K562 (cell line): ENCODE data around the gene FMC1. TPM values are rescaled to one million over a fixed set of nuclear protein-coding genes. Genes with fewer than 3 reads are reported as not detected.
A peak's percentile ranks its signal among the peaks of the same experiment; 100 is the strongest.

Experiments
- AFF1 ChIP-seq, 2 experiments: fragments of 450-650 bp; IDR thresholded peaks; 2 replicates each; pipeline ENCODE4 v1.6.1; 2018; ENCODE audit warnings: mild to moderate bottlenecking in 2 of 2, low read depth in 1 of 2; ENCODE audit not compliant: partially characterized antibody in 2 of 2
- ASH1L ChIP-seq: fragments of 450-650 bp; IDR thresholded peaks from 2 replicates; pipeline ENCODE4 v1.6.1; 2018; ENCODE audit warnings: borderline replicate concordance, mild to moderate bottlenecking, low read depth; ENCODE audit not compliant: partially characterized antibody
- DNMT1 ChIP-seq: fragments of 450-650 bp; IDR thresholded peaks from 2 replicates; pipeline ENCODE4 v1.6.1; 2016; ENCODE audit warnings: antibody characterized with exemption, mild to moderate bottlenecking
- KAT8 ChIP-seq: fragments of 450-650 bp; IDR thresholded peaks from 2 replicates; pipeline ENCODE4 v1.6.1; 2016; ENCODE audit warnings: low read depth, mild to moderate bottlenecking
- L3MBTL2 ChIP-seq: fragments of 450-650 bp; IDR thresholded peaks from 2 replicates; pipeline ENCODE4 v1.6.1; 2016; ENCODE audit warnings: mild to moderate bottlenecking, moderate library complexity
- MECOM ChIP-seq: fragments of 250-450 bp; sonication (Bioruptor Pico); IDR thresholded peaks from 2 replicates; pipeline ENCODE4 v1.8.0; 2022; ENCODE audit warnings: inconsistent platforms
- MTF1 ChIP-seq: fragments of 250-450 bp; sonication (Bioruptor Pico); IDR thresholded peaks from 2 replicates; pipeline ENCODE4 v1.9.0; 2021; ENCODE audit warnings: moderate library complexity, mild to moderate bottlenecking, inconsistent platforms, borderline replicate concordance
- POLR2AphosphoS5 ChIP-seq: IDR thresholded peaks from 2 replicates; pipeline ENCODE4 v1.6.1; 2011; ENCODE audit warnings: mild to moderate bottlenecking, low read depth, low read length, moderate library complexity; ENCODE audit not compliant: control insufficient read depth, insufficient read depth
- RBM22 ChIP-seq: fragments of 200-400 bp; formaldehyde crosslinking; IDR thresholded peaks from 2 replicates; pipeline ENCODE4 v1.6.1; 2018; ENCODE audit warnings: low read length, low read depth; ENCODE audit not compliant: poor library complexity, severe bottlenecking
- SIN3B ChIP-seq: fragments of 450-650 bp; IDR thresholded peaks from 2 replicates; pipeline ENCODE4 v1.6.1; 2017; ENCODE audit warnings: low read depth, mild to moderate bottlenecking, moderate library complexity
- WHSC1 ChIP-seq: IDR thresholded peaks from one replicate; pipeline ENCODE4 v1.6.1; 2012; ENCODE audit warnings: low read length, control low read depth, inconsistent platforms
- ZNF407 ChIP-seq: fragments of 450-650 bp; IDR thresholded peaks from 2 replicates; pipeline ENCODE4 v1.6.1; 2016; ENCODE audit warnings: low read depth
- polyA plus RNA-seq, 8 experiments: library from polyadenylated mRNA; depleted of rRNA in 4 of 8; stranded (reverse) in 5 of 8; unstranded in 3 of 8; fragments of >200 nt; fragmentation: Nextera tagmentation in 2 of 8; fragmentation: Illumina TruSeq in 1 of 8; extraction: Ambion mirVana in 2 of 8; extraction: Trizol in 1 of 8; gene quantifications; 2 replicates each; pipeline versions ENCODE4 v1.2.1 to v1.2.3, GENCODE V29; 2011 to 2014; ENCODE audit warnings: inconsistent platforms in 1 of 8, missing spikeins in 1 of 8
- total RNA-seq, 7 experiments: library from RNA; depleted of rRNA in 6 of 7; stranded (reverse); fragments of >200 nt in 6 of 7; fragmentation: Illumina TruSeq in 2 of 7; extraction: Trizol in 2 of 7; gene quantifications; 2 replicates each; pipeline versions ENCODE4 v1.2.1 to v1.2.3, GENCODE V29; 2011 to 2021; ENCODE audit warnings: low replicate concordance in 1 of 7
- TF ChIP-seq, protein P1 (sequence below): sonication (generic); formaldehyde crosslinking; IDR thresholded peaks from 2 replicates; pipeline ENCODE4 v1.4.0; 2020; ENCODE audit warnings: mild to moderate bottlenecking, missing genetic modification reagents

Gene FMC1
- total and polyA plus RNA-seq, 9 of the 15 experiments (the other 6 are each of a cell fraction or from before 2014, with no cell fraction given): 14.0 to 116 (median 29.0) TPM

- TF ChIP-seq ZNF407 (no peak), WHSC1 (no peak), MTF1 (CRISPR knock-in tag) (no peak), L3MBTL2 (peak; percentile 65), RBM22 (peak; percentile 59), DNMT1 (no peak), AFF1 (IDR thresholded peaks at IDR 0.05; ENCODE audit: low read depth in 1 of 2, partially characterized antibody in 2 of 2) (peak; percentile 17 to 48), SIN3B (no peak), ASH1L (peak; percentile 89), KAT8 (peak; percentile 57), POLR2AphosphoS5 (peak; percentile 81), MECOM (0 out of 2 replicates have a peak, but pooled peaks have one; percentile 1)
- TF ChIP-seq, protein P1, sequence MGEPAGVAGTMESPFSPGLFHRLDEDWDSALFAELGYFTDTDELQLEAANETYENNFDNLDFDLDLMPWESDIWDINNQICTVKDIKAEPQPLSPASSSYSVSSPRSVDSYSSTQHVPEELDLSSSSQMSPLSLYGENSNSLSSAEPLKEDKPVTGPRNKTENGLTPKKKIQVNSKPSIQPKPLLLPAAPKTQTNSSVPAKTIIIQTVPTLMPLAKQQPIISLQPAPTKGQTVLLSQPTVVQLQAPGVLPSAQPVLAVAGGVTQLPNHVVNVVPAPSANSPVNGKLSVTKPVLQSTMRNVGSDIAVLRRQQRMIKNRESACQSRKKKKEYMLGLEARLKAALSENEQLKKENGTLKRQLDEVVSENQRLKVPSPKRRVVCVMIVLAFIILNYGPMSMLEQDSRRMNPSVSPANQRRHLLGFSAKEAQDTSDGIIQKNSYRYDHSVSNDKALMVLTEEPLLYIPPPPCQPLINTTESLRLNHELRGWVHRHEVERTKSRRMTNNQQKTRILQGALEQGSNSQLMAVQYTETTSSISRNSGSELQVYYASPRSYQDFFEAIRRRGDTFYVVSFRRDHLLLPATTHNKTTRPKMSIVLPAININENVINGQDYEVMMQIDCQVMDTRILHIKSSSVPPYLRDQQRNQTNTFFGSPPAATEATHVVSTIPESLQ (CRISPR knock-in tag): no peak
These were observed 19.2 kb downstream of the FMC1 start (continued) for GRCh38 chr7:139360210-139360947.
